ENCODE results near the gene RING1.
"Not testable (repeated sequence)": the region's sequence is repeated elsewhere in the genome, so short reads cannot be mapped to it uniquely, and the experiment has no call there.

The RING1 gene

DNA sequence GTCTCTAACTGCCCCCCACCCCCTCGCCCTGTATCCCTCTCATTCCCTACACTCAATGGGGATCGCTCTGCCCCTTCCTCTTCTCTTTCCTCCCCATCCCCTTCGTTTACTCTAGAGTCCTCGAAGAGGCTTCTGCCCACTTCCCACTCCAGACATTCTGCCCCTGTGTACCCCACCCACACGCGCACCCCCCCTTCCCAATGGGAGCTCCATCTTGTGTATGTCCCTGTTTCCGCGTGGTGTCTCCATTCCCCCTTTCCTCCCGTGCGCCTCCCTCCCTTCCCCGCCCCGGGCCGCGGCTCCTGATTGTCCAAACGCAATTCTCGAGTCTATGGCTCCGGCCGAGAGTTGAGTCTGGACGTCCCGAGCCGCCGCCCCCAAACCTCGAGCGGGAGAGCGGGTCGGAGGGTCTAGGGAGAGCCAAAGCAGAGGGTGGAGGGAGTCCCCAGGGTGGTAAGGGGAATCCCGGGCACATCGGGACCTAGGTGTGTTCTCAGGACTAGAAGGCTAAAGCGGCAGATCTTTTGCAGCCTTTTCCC lies 679 bp upstream of the RING1 start:
- DNase-seq, result no peak

DNA sequence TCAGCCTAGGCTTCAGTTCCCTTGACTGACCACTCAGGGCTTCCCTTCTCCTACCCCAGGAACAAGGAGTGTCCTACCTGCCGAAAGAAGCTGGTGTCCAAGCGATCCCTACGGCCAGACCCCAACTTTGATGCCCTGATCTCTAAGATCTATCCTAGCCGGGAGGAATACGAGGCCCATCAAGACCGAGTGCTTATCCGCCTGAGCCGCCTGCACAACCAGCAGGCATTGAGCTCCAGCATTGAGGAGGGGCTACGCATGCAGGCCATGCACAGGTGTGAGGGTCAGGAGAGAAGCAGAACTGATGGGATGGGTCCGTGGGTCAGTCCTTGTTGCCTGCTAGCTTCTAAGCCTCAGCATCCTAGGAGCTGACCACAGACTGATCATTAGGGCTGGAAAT lies 1.6 kb downstream of the RING1 start:
- DNase-seq, result no peak

DNA sequence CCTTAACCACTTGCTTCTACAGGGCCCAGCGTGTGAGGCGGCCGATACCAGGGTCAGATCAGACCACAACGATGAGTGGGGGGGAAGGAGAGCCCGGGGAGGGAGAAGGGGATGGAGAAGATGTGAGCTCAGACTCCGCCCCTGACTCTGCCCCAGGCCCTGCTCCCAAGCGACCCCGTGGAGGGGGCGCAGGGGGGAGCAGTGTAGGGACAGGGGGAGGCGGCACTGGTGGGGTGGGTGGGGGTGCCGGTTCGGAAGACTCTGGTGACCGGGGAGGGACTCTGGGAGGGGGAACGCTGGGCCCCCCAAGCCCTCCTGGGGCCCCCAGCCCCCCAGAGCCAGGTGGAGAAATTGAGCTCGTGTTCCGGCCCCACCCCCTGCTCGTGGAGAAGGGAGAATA lies 2.8 kb downstream of the RING1 start:
- no peak for DNase-seq

DNA sequence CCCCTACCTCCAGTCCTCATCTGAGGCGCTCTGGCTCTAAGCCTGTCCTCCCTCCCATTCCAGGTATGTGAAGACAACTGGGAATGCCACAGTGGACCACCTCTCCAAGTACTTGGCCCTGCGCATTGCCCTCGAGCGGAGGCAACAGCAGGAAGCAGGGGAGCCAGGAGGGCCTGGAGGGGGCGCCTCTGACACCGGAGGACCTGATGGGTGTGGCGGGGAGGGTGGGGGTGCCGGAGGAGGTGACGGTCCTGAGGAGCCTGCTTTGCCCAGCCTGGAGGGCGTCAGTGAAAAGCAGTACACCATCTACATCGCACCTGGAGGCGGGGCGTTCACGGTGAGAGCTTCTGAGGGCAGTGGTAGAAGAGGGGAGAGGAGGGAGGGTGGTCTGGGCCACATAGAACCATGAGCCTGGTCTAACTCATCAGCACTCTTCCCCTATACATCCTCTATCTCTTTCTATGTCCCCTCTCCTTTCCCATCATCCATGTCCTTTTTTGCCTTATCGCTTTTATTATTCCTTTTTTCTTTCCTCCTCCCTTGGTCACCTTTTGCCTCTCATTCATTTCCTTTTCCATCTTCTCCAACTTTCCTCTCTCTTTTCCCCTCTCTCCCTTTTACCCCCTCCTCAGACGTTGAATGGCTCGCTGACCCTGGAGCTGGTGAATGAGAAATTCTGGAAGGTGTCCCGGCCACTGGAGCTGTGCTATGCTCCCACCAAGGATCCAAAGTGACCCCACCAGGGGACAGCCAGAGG lies 3.5 kb downstream of the RING1 start:
- no peak for DNase-seq

DNA sequence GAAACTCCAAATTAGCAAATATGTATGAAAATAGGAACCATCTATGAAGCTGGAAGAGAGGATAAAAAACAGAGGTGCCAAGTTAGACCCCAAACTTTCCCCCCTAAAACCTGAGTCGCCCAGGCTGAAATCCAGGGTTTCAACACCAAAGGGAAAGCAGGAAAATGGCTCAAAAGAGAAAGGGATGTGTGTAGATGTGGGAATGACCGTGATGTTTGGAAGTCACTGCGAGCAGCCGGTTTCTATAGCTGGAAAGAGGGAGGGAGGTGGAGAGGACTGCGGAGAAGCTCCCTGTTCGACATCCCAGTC lies 4.5 kb downstream of the RING1 start:
- DNase-seq, result no peak

DNA sequence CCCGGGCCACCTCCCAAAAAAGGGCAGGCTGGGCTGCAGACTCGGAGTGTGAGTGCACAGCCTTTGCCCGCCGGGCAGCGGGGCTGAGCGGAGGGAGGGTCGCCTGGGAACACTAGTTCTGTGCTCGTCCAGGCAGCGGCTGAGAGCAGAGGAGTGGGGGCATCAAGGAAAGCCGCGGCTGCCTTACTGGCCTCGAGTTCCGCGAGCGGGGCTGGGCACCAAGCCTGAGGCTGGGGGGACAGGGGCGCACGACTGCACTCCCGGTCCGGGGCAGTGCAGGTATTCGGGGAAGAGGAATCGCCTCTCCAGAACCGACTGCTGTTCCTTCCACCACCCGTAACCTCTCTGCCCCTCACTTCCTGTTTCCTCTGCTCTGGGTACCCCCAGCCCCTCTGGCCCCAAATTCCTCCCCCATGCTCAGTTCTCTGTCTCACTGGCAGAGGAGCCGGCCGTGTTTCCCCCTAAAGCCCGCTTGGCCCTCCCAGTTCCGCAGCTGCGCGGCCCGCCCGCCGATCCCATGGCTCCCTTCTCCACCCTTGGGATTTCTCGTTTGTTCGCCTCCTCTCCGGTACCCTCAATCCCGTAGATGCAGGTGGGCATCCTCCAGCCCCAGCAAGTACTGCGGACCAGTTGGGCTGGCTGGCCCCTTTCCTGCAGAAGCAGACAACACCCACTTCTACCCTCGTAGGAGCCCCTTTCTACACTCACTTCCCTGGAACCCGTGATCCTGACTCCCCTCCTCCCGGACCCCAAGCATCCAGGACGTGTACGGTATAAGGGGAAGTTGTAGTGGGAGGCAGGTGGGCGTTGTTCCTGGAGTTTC lies 5.1 kb downstream of the RING1 start:
- DNase-seq, result peak; percentile 30

DNA sequence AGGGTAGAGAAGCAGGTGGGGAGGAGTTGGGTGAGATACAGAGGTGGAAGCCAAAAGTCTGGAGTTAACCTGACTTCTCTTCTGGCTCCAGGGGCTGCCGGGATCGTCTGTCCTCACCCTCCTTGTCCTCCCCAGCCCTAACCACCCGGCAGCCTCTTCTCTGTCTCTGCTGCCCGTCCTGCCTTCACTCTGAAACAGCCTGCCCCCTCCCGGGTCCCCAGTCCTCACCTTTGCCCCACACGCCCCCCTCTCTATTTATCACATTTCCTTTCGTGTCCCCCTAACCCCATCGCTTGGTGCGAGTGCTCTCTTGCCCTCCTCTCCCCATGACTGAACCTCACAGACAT lies 5.7 kb downstream of the RING1 start:
- no peak for DNase-seq

DNA sequence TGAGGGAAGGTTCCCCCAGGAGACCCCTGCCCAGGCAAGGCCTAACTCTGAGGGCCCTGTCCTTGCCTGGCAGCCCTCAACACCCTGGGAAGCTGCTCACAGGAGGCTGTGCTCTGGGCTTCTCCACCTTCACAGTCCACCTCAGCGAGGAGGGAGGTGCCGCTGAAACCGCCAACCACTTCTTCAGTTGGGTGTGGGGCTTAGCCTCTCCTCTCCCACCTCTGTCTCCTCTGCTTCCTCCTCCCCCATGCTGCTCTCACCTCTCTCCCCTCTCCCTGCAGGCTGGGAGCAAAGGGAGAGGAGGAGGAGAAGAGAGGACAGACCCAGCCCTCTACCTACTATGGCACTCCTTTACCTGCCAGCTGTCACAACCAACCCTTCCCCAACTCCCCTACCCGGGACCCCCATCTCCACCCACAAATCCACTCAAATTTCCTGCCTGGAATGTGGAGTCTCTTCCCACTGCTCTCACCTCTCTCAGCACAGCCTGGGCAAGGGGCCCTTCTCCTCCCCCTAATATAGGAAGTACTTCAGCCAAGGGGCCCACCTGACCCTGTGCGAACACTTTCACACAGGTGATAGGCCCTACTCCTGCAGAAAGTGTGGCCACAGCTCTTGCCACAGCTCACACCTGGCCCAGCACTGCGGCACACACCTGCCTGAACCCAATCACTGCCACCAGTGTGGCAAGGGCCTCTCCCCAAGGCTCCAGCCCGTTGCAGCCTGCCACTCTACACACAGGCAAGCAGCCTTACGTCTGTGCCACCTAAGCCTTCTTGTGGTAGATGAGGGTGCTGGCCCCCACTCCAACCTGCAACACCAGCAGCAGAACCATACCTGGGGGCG lies 7.2 kb downstream of the RING1 start:
- no peak for DNase-seq

DNA sequence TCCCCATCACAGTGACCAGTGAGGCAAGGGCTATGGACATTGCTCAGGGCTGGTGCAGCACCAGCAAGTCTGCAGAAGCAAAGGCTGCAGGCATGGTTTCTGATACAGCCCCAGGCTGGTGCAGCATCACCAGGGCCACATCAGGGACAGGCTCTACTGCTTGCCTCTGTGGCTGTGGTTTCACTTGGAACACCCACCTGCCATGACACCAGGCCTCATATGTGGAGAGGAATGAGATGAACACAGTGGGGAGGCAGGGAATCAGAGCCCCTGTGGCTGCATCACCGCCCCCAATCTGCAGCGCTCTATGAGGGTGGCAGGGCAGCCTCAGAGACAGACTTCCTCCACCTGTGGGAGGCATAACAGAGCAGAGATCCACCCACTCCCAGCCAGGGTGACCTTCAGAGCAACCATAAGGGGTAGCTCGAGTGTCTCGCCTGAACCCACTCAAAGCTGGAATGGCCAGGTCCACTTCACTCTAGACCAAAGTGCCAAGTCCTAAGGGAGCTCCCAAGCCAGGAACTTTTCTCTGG lies 7.9 kb downstream of the RING1 start:
- no peak for DNase-seq

DNA sequence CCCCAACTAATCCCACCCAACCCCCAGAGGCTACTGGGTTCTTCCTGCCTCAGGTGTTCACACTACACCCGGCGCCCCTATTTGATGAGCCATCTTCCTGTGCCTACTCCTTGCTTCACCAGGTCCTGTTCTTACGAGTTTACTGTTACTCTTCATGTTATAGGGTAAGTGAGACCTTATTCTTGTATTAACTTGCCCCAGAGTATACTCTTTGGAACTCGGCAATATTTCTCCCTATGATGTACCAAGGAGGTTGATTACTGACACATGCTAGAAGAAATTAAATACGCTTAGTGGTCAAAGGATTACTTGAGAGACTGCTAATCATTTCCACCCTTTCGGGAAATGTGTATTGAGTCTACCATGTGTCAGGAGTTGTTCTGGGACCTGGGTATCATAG lies 8.9 kb downstream of the RING1 start:
- DNase-seq, result no peak

DNA sequence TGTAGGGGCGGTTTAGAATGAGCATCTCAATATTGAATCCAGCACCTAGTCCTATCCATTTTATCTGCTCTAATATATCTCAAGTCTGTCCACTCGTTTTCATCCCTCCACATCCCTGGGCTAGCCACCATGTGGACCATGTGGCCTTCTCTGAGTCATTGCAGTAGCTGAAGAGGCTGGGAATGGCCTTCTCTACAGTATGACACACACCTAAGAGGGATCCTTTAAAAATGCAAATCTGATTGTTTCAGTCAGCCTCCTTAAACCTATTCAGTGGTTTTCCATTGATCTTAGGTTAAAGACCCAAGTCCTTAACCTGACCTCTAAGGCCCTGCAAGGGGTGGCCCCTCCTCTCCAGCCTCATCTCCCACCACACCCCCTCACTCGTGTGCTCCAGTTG lies 9.4 kb downstream of the RING1 start:
- DNase-seq, result no peak

DNA sequence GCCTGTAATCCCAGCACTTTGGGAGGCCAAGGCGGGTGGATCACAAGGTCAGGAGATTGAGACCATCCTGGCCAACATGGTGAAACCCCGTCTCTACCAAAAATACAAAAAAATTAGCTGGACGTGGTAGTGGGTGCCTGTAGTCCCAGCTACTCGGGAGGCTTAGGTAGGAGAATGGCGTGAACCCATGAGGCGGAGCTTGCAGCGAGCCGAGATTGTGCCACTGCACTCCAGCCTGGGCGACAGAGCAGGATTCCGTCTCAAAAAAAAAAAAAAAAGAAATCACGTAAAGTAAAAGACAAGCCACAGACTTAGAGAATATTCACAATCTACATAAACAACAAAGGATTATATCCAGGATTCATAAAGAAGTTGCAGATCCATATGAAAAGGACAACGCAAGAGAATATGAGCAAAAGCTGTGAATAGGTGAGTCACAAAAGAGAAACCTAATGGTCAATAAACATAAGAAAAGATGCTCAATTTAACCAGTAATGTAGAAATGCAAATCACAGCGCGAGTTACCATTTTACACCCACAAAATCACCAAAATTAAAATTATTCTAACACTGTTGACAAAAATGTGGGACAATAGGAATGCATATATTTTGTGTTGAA lies 18.3 kb downstream of the RING1 start:
- DNase-seq, result not testable (repeated sequence)

DNA sequence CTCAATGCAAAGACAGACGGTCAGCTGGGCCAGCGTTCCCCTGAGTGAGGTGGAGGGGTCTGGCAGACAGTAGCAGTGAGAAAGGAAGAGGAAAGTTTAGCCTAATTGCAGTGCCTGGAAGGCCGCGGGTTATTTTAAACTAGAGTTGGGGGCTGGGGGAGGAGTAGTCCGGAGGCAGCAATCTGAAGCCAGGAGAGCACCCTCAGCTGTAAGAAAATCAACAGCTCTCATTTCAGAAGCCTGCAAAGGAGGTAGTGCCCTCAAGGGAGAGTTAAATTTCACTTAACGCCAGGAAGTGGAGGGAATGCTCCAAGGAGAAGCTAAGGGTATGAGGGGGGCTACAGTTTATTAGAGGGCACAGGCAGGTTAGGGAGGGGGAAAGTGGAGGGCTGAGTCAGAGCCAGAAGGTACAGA lies 26.9 kb downstream of the RING1 start:
- peak; percentile 90 for DNase-seq

DNA sequence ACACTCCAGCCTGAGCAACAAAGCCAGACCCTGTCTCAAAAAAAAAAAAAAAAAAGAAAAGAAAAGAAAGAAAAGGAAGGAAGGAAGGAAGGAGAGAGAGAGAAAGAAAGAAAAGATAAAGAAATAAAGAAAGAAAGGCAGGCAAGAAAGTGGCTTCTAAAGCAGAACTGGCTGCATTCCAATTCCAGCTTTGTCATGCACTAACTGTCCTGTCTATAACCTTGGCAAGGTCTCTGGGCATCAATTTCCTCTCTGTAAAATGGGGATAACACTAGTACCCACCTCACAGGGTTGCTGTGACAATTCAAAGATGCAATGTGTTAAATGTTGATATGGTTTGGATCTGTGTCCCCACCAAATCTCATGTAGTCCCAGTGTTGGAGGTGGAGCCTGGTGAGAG lies 28.0 kb downstream of the RING1 start:
- DNase-seq, result no peak

DNA sequence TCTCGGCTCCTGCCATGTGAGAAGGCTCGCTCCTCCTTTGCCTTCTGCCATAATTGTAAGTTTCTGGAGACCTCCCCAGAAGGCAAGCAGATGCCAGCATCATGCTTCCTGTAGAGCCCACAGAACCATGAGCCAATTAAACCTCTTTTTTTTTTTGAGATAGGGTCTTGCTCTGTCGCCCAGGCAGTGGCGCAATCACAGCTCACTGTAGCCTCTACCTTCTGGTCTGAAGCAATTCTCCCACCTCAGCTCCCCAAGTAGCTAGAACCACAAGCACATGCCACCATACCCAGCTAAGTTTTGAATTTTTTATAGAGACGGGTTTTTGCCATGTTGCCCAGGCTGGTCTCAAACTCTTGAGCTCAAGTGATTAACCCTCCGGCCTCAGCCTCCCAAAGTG lies 28.6 kb downstream of the RING1 start:
- no peak for DNase-seq

DNA sequence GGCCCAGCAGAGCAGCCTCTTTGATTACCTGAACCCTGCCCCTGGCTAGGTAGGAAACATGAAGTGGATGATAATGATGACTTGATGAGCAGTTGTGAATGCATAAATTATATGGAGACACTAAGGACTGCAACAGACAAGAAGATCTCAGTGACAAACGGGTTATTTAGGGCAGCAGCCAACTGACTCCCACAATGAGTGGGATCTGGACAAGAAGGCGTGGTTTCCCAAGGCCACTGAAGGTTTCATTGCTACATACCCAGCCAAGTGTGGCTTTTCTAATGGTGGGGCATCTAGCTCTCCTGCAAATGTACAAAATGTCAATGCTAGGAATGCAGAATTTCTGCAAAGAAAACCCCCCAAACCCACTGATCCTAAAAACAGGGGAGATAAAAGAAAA lies 29.4 kb downstream of the RING1 start:
- DNase-seq, result no peak

DNA sequence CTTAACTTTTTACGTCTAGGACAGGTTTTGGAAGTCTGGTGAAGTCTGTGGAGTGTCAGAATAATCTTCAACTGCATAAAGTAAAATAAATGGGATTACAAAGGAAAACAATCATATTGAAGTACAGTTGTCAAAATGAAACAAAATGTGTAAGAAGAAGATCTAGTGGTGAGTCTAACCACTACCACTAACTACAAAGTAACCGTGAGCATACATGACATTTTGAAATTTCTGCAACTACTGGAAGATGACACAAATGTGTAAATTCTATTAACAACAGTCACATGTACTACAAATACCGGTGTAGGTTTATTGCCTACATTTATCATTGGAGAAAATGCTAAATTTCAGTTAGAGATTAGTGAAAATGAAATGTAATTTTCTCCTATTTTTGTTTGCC lies 33.7 kb downstream of the RING1 start:
- no peak for DNase-seq

DNA sequence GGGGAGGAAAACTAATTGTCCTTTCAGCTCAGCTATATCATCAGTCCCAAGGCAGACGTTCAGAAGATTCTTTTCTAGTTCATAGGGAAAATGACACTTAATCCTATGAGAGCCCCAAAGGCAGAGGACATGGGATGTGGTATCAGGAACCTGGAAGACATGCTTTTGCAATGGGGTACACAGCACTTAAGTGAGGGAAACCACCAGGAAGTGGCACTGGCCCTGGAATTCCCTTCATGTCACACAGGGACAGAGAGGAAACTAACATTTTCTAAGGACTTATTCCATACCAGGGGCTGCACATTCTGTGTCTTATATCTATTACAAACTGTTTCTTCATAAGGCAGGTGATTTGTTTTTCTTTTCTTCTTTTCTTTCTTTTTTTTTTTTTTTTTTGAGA lies 35.2 kb downstream of the RING1 start:
- no peak for DNase-seq

DNA sequence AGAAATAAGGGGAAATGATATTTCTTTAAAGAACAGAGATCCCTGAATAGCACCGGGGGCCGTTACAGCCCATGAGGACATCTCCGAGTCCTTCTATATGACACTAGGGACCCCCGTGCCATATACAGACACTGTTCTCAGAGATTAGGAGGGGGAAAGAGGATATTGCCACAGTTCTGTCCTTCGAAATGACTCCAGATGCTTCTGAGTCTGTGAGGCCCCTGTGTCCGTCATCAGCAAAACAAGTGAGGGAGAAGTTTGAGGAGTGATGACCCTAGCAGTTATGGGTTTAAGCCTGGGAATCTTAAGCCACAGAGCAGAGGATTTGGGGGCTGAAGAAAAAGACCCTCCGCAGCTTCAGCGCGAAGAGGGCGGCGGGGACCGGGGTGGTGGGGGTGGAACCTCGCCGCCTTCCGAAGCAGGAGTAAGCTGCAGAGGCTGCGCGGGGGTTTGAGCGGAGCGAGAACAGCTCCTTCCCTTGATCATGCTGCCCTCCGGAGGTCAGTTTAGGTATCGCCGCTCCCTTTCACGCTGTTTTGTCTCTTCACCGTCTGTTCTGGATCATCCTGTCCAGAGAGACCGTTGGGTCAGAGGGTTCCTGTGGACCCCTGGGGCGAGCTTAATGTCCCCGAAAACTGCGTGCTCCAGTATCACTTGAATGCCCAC lies 39.8 kb downstream of the RING1 start:
- DNase-seq, result peak; percentile 83

DNA sequence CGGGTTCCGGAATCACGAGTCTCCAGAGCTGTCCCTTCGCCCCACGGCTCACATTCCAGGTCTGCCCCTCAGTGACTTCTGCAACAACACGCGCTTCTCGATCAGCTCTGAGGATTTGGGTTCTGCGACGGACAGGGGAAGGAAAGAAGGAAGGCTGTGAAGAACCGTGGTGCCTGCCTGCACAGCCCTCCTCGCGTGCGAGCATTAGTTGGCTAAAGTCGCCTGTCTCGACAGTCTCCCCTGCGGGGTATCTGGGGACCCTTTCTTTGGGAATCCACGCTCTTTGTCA lies 40.3 kb downstream of the RING1 start:
- DNase-seq, result peak; percentile 51

DNA sequence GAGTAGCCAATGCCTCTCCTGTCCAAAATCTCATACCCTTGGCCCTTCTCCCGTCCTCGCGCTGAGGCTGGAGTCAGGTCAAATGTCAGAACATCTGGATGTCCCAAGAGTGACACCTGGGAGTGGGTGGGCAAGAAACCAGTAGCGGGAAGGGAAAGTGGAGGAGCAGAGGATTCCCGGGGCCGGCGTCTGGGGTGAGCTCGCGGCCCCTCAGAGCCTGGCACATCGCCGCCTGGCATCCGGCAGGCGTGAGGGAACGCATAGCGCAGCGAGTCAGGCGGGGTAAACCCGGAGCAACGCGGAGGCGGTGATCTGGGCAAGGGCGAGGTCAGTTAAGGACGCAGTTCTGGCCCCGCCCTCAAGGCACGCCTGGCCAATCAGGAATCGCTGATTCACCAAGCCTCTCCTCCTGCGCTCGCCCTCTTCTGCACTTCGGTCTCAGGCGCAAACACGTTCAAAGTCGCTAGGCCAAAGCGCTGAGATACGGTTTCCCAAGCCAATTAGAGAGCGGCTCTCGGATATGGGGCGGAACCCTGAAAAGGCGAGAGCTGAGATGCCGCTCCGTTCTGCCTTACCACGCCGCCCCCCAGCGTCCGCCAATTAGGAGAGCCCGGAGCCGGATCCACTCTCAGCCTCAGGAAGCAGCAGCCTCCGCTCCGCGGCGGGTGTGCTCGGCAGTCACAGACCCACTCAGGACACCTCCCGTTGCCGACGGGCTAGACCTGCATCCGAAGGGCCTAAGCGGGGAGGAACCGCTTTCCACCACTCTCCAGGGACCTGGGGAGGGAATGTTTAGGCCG lies 40.8 kb downstream of the RING1 start:
- peak; percentile 98 for DNase-seq

All from NCI-H2171 (cell line).